Stimulated activated naive B cell treated with anti-CD40 and anti-IgM and Interleukin-4, amounts not matched to agents 10 μg/mL and 1 μg/mL and 100 μg/mL, for 72 hours (primary cell): ENCODE measurements around the gene ANO6.

Experiments
- ATAC-seq, 2 donors: fragments of 150-1000 bp; cut with Tn5 transposase; replicated peaks; 2 replicates each; pipeline ENCODE4 v1.10.0; 2021; ENCODE audit warnings: moderate library complexity in 1 of 2
- DNase-seq: peaks from one replicate; pipeline ENCODE4 v3.0.0; 2021
- H3K27ac Mint-ChIP-seq: one replicate; pipeline ENCODE4 v1.8.0; 2022; ENCODE audit warnings: mild to moderate bottlenecking, mixed read lengths
- H3K27me3 Mint-ChIP-seq, 2 donors: one replicate each; pipeline ENCODE4 v1.8.0; 2022; ENCODE audit warnings: mixed read lengths in 2 of 2
- H3K36me3 Mint-ChIP-seq, 2 donors: one replicate each; pipeline ENCODE4 v1.8.0; 2022; ENCODE audit warnings: mixed read lengths in 2 of 2, mild to moderate bottlenecking in 1 of 2
- H3K4me1 Mint-ChIP-seq, 2 donors: one replicate each; pipeline ENCODE4 v1.8.0; 2022; ENCODE audit warnings: mixed read lengths in 2 of 2, mild to moderate bottlenecking in 1 of 2
- H3K4me3 Mint-ChIP-seq, 2 donors: one replicate each; pipeline ENCODE4 v1.8.0; 2022; ENCODE audit warnings: mild to moderate bottlenecking in 2 of 2, mixed read lengths in 2 of 2, moderate library complexity in 1 of 2
- H3K9me3 Mint-ChIP-seq, 2 donors: one replicate each; pipeline ENCODE4 v1.8.0; 2022; ENCODE audit warnings: mixed read lengths in 2 of 2, mild to moderate bottlenecking in 1 of 2

The ANO6 gene

GRCh38 chr12:45427042-45427441, 211.1 kb downstream of the ANO6 start:
- H3K27ac Mint-ChIP-seq = no peak overlapping the region
- H3K36me3 Mint-ChIP-seq = peaks cover 29 to 53% of the 10 kb centered on the region in 2 donors
- ATAC-seq (no peak), DNase-seq (no peak)
- H3K9me3 Mint-ChIP-seq = peaks cover 4 to 7% of the 10 kb centered on the region in 2 donors
- H3K4me3 Mint-ChIP-seq = no peak overlapping the region
- H3K4me1 Mint-ChIP-seq = peaks cover 0 to 2% of the 10 kb centered on the region in 2 donors
- no peaks in the 10 kb centered on the region for H3K27me3 Mint-ChIP-seq

- H3K27ac Mint-ChIP-seq = no peak overlapping the region
- no peak for ATAC-seq
- H3K4me3 Mint-ChIP-seq = no peak overlapping the region
- peaks cover 4 to 7% of the 10 kb centered on the region in 2 donors for H3K9me3 Mint-ChIP-seq
- H3K36me3 Mint-ChIP-seq = peaks cover 31 to 52% of the 10 kb centered on the region in 2 donors
- H3K27me3 Mint-ChIP-seq = no peaks in the 10 kb centered on the region
- H3K4me1 Mint-ChIP-seq = peaks cover 0 to 5% of the 10 kb centered on the region in 2 donors
- no peak for DNase-seq
These were observed 213.9 kb downstream of the ANO6 start for GRCh38 chr12:45429831-45430230.

GRCh38 chr12:45431126-45431525, 215.2 kb downstream of the ANO6 start:
- Mint-ChIP-seq H3K27me3 (no peaks in the 10 kb centered on the region), H3K4me1 (peaks cover 5 to 9% of the 10 kb centered on the region in 2 donors), H3K27ac (no peak overlapping the region), H3K9me3 (peaks cover 4 to 7% of the 10 kb centered on the region in 2 donors), H3K36me3 (peaks cover 31 to 42% of the 10 kb centered on the region in 2 donors), H3K4me3 (no peak overlapping the region)
- DNase-seq = no peak
- no peak for ATAC-seq

- no peak for ATAC-seq
These were observed 216.8 kb downstream of the ANO6 start for GRCh38 chr12:45432710-45433109.

DNA sequence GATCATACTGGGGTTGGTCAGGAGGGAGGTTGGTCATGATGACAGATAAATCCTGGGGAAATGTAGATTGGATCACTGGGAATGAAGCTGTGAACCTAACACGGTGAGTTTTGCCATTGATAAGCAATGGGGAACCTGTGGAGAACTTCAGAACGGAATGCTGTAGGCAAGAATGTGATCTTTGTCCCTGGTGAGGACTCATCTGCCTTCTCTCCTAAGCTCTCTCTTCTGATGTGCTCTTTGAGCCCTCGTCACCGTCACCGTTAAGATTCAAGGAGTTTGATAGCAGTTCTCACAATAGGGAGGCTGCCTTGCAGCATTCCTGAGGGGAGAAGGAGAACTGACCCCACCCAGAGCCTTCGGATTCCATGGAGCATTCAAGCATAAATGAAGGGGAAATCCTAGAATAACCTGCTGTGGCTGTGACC, 217.6 kb downstream of the ANO6 start:
- ATAC-seq (no peak), DNase-seq (no peak)
- peaks cover 5 to 11% of the 10 kb centered on the region in 2 donors for H3K4me1 Mint-ChIP-seq
- H3K27ac Mint-ChIP-seq = no peak overlapping the region
- H3K9me3 Mint-ChIP-seq = no peaks in the 10 kb centered on the region
- no peaks in the 10 kb centered on the region for H3K27me3 Mint-ChIP-seq
- H3K4me3 Mint-ChIP-seq = no peak overlapping the region
- H3K36me3 Mint-ChIP-seq = peaks cover 11 to 21% of the 10 kb centered on the region in 2 donors

More at GRCh38 chr12:45432710-45433109, 216.8 kb downstream of the ANO6 start:
- DNase-seq = no peak
- H3K27ac Mint-ChIP-seq = no peak overlapping the region
- peaks cover 5 to 11% of the 10 kb centered on the region in 2 donors for H3K4me1 Mint-ChIP-seq
- H3K27me3 Mint-ChIP-seq = no peaks in the 10 kb centered on the region
- no peak overlapping the region for H3K4me3 Mint-ChIP-seq
- H3K36me3 Mint-ChIP-seq = peaks cover 18 to 29% of the 10 kb centered on the region in 2 donors
- no peaks in the 10 kb centered on the region for H3K9me3 Mint-ChIP-seq

DNA sequence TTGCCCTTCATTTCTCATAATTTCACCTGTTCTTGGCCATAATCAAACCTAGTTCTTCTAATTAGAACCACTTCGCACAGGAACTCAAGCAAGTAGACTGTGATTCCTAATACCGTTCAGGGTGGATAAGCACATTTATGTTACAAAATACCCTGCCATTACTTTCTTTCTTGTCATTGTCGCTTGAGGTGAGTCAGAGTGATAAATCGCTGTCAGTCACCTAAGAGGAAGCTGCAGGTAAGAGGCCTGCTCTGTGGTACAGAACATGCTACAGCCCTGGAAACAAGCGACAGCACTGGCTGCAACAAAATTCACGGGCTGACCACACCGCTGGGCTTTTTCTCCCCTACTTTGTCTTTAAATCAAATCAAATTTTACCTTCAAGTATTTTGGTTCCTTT, 218.2 kb downstream of the ANO6 start:
- no peaks in the 10 kb centered on the region for H3K9me3 Mint-ChIP-seq

GRCh38 chr12:45435945-45436710, 220.2 kb downstream of the ANO6 start:
- Mint-ChIP-seq H3K27me3 (no peaks in the 10 kb centered on the region), H3K4me3 (no peak overlapping the region), H3K9me3 (peaks cover 0 to 1% of the 10 kb centered on the region in 2 donors), H3K4me1 (peaks cover 3 to 11% of the 10 kb centered on the region in 2 donors), H3K36me3 (peaks cover 6 to 18% of the 10 kb centered on the region in 2 donors), H3K27ac (no peak overlapping the region)
- DNase-seq (peak; percentile 10), ATAC-seq (peak; percentile 90 to 93)

More for the DNA sequence above, 218.2 kb downstream of the ANO6 start:
- H3K27me3 Mint-ChIP-seq = no peaks in the 10 kb centered on the region
- peaks cover 7 to 18% of the 10 kb centered on the region in 2 donors for H3K36me3 Mint-ChIP-seq
- DNase-seq = no peak
- H3K4me3 Mint-ChIP-seq = no peak overlapping the region
- no peak overlapping the region for H3K27ac Mint-ChIP-seq
- ATAC-seq = no peak
- H3K4me1 Mint-ChIP-seq = peaks cover 5 to 11% of the 10 kb centered on the region in 2 donors

GRCh38 chr12:45439039-45439438, 223.1 kb downstream of the ANO6 start:
- Mint-ChIP-seq H3K36me3 (peaks cover 2 to 5% of the 10 kb centered on the region in 2 donors), H3K27ac (no peak overlapping the region), H3K4me1 (peaks cover 0 to 11% of the 10 kb centered on the region in 2 donors), H3K9me3 (peaks cover 8 to 14% of the 10 kb centered on the region in 2 donors), H3K4me3 (no peak overlapping the region), H3K27me3 (no peaks in the 10 kb centered on the region)
- DNase-seq = no peak
- peak; percentile 31 to 51 for ATAC-seq

DNA sequence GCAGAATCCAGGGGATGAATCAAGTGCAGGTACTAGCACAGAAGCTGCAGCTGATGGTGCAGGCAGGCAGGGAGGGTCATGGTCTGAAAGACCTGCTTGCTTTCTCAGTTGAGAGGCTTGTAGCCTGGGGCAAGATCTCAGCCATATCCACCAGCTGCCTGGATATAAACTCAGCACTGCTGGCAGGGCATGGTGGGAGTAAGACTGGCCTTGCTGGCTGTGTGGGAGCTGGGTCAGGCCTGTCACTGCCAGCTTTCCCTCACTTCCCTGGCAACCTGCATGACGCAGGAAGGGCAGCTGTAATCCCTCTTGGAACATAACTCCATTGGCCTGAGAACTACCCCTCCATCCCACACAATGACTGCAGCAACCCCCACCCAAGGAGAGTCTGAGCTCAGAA, 230.1 kb downstream of the ANO6 start:
- DNase-seq (no peak), ATAC-seq (no peak)
- H3K4me1 Mint-ChIP-seq = no peaks in the 10 kb centered on the region
- no peak overlapping the region for H3K27ac Mint-ChIP-seq
- H3K4me3 Mint-ChIP-seq = no peak overlapping the region
- H3K36me3 Mint-ChIP-seq = peaks cover 2 to 4% of the 10 kb centered on the region in 2 donors
- peaks cover 11 to 14% of the 10 kb centered on the region in 2 donors for H3K27me3 Mint-ChIP-seq
- H3K9me3 Mint-ChIP-seq = peaks cover 19 to 22% of the 10 kb centered on the region in 2 donors

- Mint-ChIP-seq H3K27me3 (peaks cover 10 to 14% of the 10 kb centered on the region in 2 donors), H3K27ac (no peak overlapping the region), H3K4me3 (no peak overlapping the region), H3K36me3 (no peaks in the 10 kb centered on the region), H3K4me1 (no peaks in the 10 kb centered on the region), H3K9me3 (peaks cover 0 to 2% of the 10 kb centered on the region in 2 donors)
- DNase-seq (no peak), ATAC-seq (no peak)
These were observed 242.3 kb downstream of the ANO6 start for GRCh38 chr12:45458238-45458637.

DNA sequence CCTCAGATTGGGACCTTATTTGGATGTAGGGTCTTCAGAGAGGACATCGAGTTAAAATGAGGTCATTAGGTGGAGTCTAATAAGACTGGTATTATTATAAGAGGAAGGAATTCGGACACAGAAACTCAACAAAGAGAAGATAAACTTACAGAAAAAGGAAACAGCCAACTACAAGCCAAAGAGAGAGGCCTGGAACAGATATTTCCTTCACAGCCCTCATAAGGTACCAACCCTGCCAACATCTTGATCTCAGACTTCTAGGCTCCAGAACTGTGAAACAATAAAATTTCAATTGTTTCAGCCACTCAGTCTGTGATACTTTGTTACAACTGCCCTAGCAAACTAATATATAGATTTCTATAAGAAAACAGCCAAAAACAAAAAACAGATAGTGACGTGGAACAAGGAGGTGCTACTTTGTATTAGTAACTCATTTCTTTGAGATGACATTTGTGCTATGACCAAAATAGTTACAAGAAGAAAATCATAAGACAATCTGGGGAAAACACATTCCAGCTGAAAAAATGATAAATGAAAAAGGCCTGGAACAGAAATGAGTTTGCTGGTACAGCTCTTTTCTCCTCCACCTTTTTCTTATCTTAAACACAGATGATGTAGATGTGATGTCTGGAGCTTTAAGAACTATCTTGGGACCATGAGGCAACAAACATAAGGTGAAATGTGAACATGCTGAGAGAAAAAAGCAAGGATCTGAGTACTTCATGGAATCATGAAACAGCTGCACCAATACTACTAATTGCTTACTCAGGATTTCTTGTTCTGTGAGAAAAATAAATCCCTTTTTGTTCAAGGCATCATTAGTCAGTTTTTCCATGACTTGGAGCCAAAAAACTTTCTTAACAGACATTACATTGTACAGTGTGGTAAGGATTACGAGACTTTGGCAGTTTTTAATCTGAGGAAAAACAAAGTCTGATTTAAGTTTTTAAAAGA, 243.2 kb downstream of the ANO6 start:
- H3K36me3 Mint-ChIP-seq = no peaks in the 10 kb centered on the region
- no peak overlapping the region for H3K4me3 Mint-ChIP-seq
- DNase-seq = no peak
- H3K4me1 Mint-ChIP-seq = no peaks in the 10 kb centered on the region
- no peak for ATAC-seq
- H3K27me3 Mint-ChIP-seq = peaks cover 12 to 15% of the 10 kb centered on the region in 2 donors
- H3K27ac Mint-ChIP-seq = no peak overlapping the region
- no peaks in the 10 kb centered on the region for H3K9me3 Mint-ChIP-seq

- no peak overlapping the region for H3K4me3 Mint-ChIP-seq
- H3K9me3 Mint-ChIP-seq = no peaks in the 10 kb centered on the region
- no peak for ATAC-seq
- DNase-seq = no peak
- no peak overlapping the region for H3K27ac Mint-ChIP-seq
- H3K27me3 Mint-ChIP-seq = peaks cover 12 to 15% of the 10 kb centered on the region in 2 donors
- no peaks in the 10 kb centered on the region for H3K4me1 Mint-ChIP-seq
- no peaks in the 10 kb centered on the region for H3K36me3 Mint-ChIP-seq
These were observed 246.6 kb downstream of the ANO6 start for GRCh38 chr12:45462506-45462905.

- Mint-ChIP-seq H3K27ac (no peak overlapping the region), H3K27me3 (peaks cover 12 to 15% of the 10 kb centered on the region in 2 donors), H3K36me3 (no peaks in the 10 kb centered on the region), H3K4me3 (no peak overlapping the region), H3K9me3 (no peaks in the 10 kb centered on the region), H3K4me1 (no peaks in the 10 kb centered on the region)
- ATAC-seq (no peak), DNase-seq (no peak)
These were observed 248.8 kb downstream of the ANO6 start for GRCh38 chr12:45464699-45465098.
